Vagina (tissue), 2 donors: ENCODE measurements around the gene AIG1.

Source experiments
- POLR2A ChIP-seq, 2 donors: fragments of 450-650 bp; IDR thresholded peaks; one replicate each; pipeline ENCODE4 v1.6.1; 2017; ENCODE audit warnings: antibody characterized with exemption in 2 of 2, mild to moderate bottlenecking in 2 of 2, moderate library complexity in 2 of 2
- POLR2AphosphoS5 ChIP-seq, 2 donors: sonication (generic); formaldehyde crosslinking; IDR thresholded peaks; one replicate each; pipeline ENCODE4 v1.9.0; 2017; ENCODE audit warnings: antibody characterized with exemption in 2 of 2, mild to moderate bottlenecking in 2 of 2, low read depth in 1 of 2; ENCODE audit not compliant: insufficient read depth in 1 of 2
- TF ChIP-seq, protein P1 (sequence below), 3 experiments: fragments of 450-650 bp in 2 of 3; fragments of 200-600 bp in 1 of 3; sonication (generic) in 1 of 3; IDR thresholded peaks; one replicate each; pipeline ENCODE4 v1.5.1; 2017 to 2019; ENCODE audit warnings: antibody characterized with exemption in 3 of 3, mild to moderate bottlenecking in 2 of 3, moderate library complexity in 2 of 3

DNA sequence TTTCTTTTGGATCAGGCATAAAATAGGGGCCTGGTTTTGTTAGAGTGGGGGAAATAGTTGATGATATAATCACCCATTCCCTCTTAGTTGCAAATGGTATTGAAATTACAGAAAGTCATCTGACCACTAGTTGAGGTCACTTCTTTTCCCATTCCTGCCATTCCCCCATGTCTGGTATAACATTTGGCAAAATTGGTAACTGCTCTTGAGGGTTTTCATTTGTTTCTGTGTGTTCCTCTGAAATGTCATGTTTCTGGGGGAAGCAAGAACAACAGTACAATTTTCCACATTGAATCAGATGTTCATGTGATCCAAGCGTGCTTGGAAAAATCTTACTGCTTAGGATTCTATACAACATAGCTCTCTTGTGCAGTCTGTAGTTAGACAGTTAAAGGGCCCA is 7.3 kb downstream of the AIG1 start:
- TF ChIP-seq, protein P1, sequence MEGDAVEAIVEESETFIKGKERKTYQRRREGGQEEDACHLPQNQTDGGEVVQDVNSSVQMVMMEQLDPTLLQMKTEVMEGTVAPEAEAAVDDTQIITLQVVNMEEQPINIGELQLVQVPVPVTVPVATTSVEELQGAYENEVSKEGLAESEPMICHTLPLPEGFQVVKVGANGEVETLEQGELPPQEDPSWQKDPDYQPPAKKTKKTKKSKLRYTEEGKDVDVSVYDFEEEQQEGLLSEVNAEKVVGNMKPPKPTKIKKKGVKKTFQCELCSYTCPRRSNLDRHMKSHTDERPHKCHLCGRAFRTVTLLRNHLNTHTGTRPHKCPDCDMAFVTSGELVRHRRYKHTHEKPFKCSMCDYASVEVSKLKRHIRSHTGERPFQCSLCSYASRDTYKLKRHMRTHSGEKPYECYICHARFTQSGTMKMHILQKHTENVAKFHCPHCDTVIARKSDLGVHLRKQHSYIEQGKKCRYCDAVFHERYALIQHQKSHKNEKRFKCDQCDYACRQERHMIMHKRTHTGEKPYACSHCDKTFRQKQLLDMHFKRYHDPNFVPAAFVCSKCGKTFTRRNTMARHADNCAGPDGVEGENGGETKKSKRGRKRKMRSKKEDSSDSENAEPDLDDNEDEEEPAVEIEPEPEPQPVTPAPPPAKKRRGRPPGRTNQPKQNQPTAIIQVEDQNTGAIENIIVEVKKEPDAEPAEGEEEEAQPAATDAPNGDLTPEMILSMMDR (IDR thresholded peaks at IDR 0.05) = no peak
- TF ChIP-seq POLR2AphosphoS5 (IDR thresholded peaks at IDR 0.05; ENCODE audit: insufficient read depth in 1 of 2, low read depth in 1 of 2) (no peak), POLR2A (IDR thresholded peaks at IDR 0.05) (no peak)
